ENCODE data around the gene LDLRAD2. TPM values are rescaled to one million over a fixed set of nuclear protein-coding genes. Genes with fewer than 3 reads are reported as not detected.

LDLRAD2 gene
- total RNA-seq, 6 experiments from 2014 or later, result not detected

- ATAC-seq (no peak), DNase-seq (peak in 1 of 3 donors; percentile 54)
- TF ChIP-seq POLR2A (IDR thresholded peaks at IDR 0.05), result no peak
- TF ChIP-seq, protein P1, sequence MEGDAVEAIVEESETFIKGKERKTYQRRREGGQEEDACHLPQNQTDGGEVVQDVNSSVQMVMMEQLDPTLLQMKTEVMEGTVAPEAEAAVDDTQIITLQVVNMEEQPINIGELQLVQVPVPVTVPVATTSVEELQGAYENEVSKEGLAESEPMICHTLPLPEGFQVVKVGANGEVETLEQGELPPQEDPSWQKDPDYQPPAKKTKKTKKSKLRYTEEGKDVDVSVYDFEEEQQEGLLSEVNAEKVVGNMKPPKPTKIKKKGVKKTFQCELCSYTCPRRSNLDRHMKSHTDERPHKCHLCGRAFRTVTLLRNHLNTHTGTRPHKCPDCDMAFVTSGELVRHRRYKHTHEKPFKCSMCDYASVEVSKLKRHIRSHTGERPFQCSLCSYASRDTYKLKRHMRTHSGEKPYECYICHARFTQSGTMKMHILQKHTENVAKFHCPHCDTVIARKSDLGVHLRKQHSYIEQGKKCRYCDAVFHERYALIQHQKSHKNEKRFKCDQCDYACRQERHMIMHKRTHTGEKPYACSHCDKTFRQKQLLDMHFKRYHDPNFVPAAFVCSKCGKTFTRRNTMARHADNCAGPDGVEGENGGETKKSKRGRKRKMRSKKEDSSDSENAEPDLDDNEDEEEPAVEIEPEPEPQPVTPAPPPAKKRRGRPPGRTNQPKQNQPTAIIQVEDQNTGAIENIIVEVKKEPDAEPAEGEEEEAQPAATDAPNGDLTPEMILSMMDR (IDR thresholded peaks at IDR 0.05), result no peak
- H3K4me3 ChIP-seq, result no peak overlapping the region
- H3K27me3 ChIP-seq, result no peaks in the 10 kb centered on the region
- 98% methylated on average over 15 of the region's 47 CpGs for WGBS (ENCODE audit: insufficient coverage, low coverage, low lambda C conversion rate, missing lambda C conversion rate)
- no peak overlapping the region for H3K27ac ChIP-seq
- no peaks in the 10 kb centered on the region for H3K9me3 ChIP-seq
- no peaks in the 10 kb centered on the region for H3K4me1 ChIP-seq
- H3K36me3 ChIP-seq, result no peaks in the 10 kb centered on the region
- intact Hi-C loops (cut with DNase I), result no loop called here
These were observed 35.4 kb downstream of the LDLRAD2 start for GRCh38 chr1:21847223-21848205.

DNA sequence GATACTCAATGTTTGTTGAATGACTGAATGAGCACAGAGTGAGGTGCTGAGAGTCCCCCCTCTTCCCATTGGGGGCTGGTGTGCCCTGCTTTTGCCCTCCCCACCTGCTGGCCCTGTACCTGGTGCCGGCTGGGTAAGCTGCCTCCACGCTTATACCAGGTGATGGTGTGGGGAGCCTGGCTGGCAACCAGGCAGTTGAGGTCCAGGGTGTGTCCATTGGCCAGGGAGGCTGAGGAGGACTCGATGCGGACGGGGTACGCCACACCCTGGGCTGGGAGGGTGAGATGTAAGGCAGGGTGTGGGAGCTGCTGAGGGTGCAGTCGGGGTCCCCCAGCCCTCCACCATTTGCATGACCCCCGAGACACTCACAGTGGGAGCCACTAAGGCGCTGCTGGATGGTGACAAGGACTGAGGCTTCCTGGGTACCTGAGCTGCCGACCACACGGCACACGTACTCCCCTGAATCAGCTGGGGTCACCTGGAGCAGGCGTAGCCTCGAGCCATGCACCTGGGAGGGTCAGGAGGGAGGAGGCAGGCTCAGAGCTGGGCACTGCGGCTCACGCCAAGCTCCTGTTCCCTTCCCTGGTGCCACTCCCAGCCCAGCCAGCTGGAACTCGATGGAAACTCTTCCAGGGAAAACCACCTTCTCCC is 36.6 kb downstream of the LDLRAD2 start:
- no peak for TF ChIP-seq POLR2A (IDR thresholded peaks at IDR 0.05)
- TF ChIP-seq, protein P1 (IDR thresholded peaks at IDR 0.05), result no peak

GRCh38 chr1:21849909-21850576 is 38.0 kb downstream of the LDLRAD2 start:
- intact Hi-C loops (cut with DNase I), result no loop called here
- no peak overlapping the region for H3K27ac ChIP-seq
- no peaks in the 10 kb centered on the region for H3K4me1 ChIP-seq
- no peaks in the 10 kb centered on the region for H3K36me3 ChIP-seq
- DNase-seq (peak in 1 of 3 donors; percentile 54), ATAC-seq (no peak)
- no peaks in the 10 kb centered on the region for H3K9me3 ChIP-seq
- no CpG with 5 or more reads among the region's 30 CpGs for WGBS (ENCODE audit: insufficient coverage, low coverage, low lambda C conversion rate, missing lambda C conversion rate)
- TF ChIP-seq POLR2A (IDR thresholded peaks at IDR 0.05), result no peak
- TF ChIP-seq, protein P1 (IDR thresholded peaks at IDR 0.05), result no peak
- no peak overlapping the region for H3K4me3 ChIP-seq
- H3K27me3 ChIP-seq, result no peaks in the 10 kb centered on the region

More for the DNA sequence above, 36.6 kb downstream of the LDLRAD2 start:
- no peaks in the 10 kb centered on the region for H3K27me3 ChIP-seq
- DNase-seq (no peak), ATAC-seq (no peak)
- no peaks in the 10 kb centered on the region for H3K4me1 ChIP-seq
- intact Hi-C loops (cut with DNase I), result no loop called here
- H3K36me3 ChIP-seq, result no peaks in the 10 kb centered on the region
- no peaks in the 10 kb centered on the region for H3K9me3 ChIP-seq
- no peak overlapping the region for H3K27ac ChIP-seq
- 67% methylated on average over 1 of the region's 17 CpGs for WGBS (ENCODE audit: insufficient coverage, low coverage, low lambda C conversion rate, missing lambda C conversion rate)
- H3K4me3 ChIP-seq, result no peak overlapping the region

- no CpG with 5 or more reads among the region's 33 CpGs for WGBS (ENCODE audit: insufficient coverage, low coverage, low lambda C conversion rate, missing lambda C conversion rate)
- Histone ChIP-seq H3K27me3 (no peaks in the 10 kb centered on the region), H3K36me3 (no peaks in the 10 kb centered on the region), H3K9me3 (no peaks in the 10 kb centered on the region), H3K4me1 (no peaks in the 10 kb centered on the region), H3K27ac (no peak overlapping the region), H3K4me3 (no peak overlapping the region)
- TF ChIP-seq, protein P1 (IDR thresholded peaks at IDR 0.05), result no peak
- TF ChIP-seq POLR2A (IDR thresholded peaks at IDR 0.05), result no peak
- ATAC-seq (no peak), DNase-seq (peak in 1 of 3 donors; percentile 49)
- intact Hi-C loops (cut with DNase I), result no loop called here
These were observed 39.6 kb downstream of the LDLRAD2 start for GRCh38 chr1:21851430-21852250.
